Measurements from ENCODE around the gene TSPYL4. TPM values are rescaled to one million over a fixed set of nuclear protein-coding genes. Genes with fewer than 3 reads are reported as not detected.

Gene TSPYL4
- total RNA-seq, 4 donors from 2014 or later: 9.7 to 34.9 (median 25.3) TPM

DNA sequence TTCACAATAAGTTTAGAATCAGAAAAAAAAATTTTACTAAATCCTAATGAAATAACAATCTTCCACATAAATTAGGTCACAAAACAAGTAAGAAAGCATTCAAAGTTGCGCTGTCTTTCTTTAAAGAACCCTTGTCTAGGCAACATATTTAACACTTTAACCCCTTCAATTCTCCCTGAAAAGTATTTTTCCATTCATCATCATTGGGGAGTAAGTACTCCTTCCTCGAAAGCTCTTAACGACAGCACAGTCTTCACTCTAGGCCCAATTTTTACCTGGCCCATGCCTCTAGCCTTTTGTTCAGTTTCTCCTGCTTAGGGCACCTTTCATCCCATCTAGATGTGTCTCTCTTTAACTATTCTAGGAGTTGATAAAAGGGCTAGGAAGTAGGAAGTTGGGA lies 23.2 kb upstream of the TSPYL4 start:
- Histone ChIP-seq H3K4me3 (peak overlapping the region; percentile 21 to 89), H3K4me1 (peaks cover 5 to 11% of the 10 kb centered on the region in 2 donors), H3K36me3 (no peaks in the 10 kb centered on the region), H3K27me3 (no peaks in the 10 kb centered on the region), H3K9me3 (no peaks in the 10 kb centered on the region), H3K27ac (peak overlapping the region; percentile 1 to 99)
- intact Hi-C loops (cut with DNase I; ENCODE audit: low total_unique reads): no loop called here
- DNase-seq: no peak
- TF ChIP-seq, protein P1, sequence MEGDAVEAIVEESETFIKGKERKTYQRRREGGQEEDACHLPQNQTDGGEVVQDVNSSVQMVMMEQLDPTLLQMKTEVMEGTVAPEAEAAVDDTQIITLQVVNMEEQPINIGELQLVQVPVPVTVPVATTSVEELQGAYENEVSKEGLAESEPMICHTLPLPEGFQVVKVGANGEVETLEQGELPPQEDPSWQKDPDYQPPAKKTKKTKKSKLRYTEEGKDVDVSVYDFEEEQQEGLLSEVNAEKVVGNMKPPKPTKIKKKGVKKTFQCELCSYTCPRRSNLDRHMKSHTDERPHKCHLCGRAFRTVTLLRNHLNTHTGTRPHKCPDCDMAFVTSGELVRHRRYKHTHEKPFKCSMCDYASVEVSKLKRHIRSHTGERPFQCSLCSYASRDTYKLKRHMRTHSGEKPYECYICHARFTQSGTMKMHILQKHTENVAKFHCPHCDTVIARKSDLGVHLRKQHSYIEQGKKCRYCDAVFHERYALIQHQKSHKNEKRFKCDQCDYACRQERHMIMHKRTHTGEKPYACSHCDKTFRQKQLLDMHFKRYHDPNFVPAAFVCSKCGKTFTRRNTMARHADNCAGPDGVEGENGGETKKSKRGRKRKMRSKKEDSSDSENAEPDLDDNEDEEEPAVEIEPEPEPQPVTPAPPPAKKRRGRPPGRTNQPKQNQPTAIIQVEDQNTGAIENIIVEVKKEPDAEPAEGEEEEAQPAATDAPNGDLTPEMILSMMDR (IDR thresholded peaks at IDR 0.05): no peak
- TF ChIP-seq POLR2A (IDR thresholded peaks at IDR 0.05): no peak

DNA sequence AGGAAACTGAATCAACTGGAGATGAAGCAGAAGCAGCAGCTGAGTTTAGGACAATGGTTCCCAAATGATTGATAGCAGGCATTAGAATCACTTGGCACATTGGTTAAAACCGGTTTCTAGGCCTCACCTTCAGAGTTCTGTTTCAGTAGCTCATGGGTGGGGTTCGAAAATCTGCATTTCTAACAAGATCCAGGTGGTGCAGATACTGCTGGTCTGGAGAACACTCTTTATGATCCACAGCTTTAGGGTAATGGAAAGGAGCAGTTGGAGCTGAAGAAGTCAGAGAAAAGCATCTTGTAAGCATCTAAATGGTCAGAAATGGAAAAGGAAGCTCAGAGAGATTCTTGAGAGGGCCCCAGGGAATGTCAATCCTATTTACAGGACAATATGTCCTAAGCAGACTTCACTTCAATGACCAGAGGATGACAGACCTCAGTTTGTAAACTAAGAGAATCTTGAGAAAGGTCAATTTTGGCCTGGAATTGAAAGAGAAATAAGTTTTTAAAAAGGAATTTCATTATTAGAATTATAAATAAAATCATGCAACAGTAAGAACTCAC lies 17.4 kb upstream of the TSPYL4 start:
- H3K4me3 ChIP-seq: no peak overlapping the region
- H3K36me3 ChIP-seq: no peaks in the 10 kb centered on the region
- TF ChIP-seq, protein P1 (IDR thresholded peaks at IDR 0.05): no peak
- TF ChIP-seq POLR2A (IDR thresholded peaks at IDR 0.05): no peak
- intact Hi-C loops (cut with DNase I; ENCODE audit: low total_unique reads): no loop called here
- peaks cover 0 to 6% of the 10 kb centered on the region in 2 donors for H3K4me1 ChIP-seq
- no peaks in the 10 kb centered on the region for H3K9me3 ChIP-seq
- no peak overlapping the region for H3K27ac ChIP-seq
- DNase-seq: no peak
- H3K27me3 ChIP-seq: no peaks in the 10 kb centered on the region

DNA sequence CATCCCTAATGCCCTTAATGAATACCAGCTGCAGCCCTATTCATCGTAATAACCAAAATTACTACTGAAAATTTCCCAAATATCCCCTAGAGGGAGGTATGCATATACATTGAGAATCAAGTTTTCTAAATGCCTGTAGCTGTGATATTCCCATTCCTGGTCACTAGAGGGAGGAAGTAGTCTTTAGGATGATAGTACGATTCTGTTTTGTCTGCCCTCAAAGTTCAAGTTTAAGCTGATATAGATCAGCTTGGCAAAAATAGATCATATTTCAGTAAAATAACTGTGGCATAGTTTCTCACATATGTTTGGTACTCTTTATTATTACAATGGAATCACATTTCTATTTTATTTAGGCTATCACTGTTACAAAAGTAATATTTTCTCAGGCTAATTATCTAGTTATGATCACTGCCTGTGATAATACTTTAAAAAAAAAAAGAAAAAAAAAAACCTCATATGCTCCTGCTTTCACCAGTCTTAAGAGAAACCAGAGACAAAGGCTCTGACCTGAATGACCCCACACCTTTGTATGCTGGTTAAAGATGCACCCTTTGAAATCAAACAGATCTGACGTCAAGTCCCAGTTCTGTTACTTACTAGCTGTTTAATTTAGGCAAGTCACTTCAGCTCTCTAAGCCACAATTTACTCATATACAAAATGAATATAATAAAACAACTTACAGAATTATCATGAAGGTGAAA lies 14.9 kb upstream of the TSPYL4 start:
- Histone ChIP-seq H3K9me3 (no peaks in the 10 kb centered on the region), H3K4me1 (no peaks in the 10 kb centered on the region), H3K27ac (no peak overlapping the region), H3K4me3 (no peak overlapping the region), H3K36me3 (no peaks in the 10 kb centered on the region), H3K27me3 (no peaks in the 10 kb centered on the region)
- no peak for DNase-seq
- intact Hi-C loops (cut with DNase I; ENCODE audit: low total_unique reads): no loop called here
- TF ChIP-seq, protein P1 (IDR thresholded peaks at IDR 0.05): peak; percentile 52 to 74 (median 60)
- no peak for TF ChIP-seq POLR2A (IDR thresholded peaks at IDR 0.05)

DNA sequence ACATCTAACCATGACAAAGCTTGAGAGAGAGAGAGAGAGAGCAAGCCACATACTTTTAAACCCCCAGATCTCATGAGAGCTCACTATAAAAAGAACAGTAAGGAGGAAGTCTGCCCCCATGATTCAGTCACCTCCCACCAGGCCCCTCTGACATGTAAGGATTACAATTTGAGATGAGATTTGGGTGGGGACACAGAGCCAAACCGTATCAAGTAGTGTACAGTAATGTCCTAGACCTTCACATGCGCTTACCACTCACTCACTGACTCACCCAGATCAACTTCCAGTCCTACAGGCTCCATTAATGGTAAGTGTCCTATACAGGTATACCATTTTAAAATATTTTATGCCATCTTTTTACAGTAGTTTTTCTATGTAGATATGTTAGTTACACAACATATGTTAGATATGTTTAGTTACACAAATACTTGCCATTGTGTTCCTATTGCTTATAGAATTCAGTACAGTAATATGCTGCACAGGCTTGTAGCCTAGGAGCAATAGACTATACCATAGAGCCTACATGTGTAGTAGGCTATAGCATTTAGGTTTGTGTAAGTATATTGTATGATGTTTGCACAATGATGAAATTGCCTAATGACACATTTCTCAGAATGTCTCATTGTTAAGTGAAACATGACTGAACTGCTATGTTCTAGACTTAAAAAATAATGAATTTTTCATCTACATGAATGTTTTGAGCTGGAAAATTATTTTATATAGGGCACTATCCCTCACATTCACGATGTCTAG lies 14.1 kb upstream of the TSPYL4 start:
- Histone ChIP-seq H3K4me1 (no peaks in the 10 kb centered on the region), H3K36me3 (no peaks in the 10 kb centered on the region), H3K27me3 (no peaks in the 10 kb centered on the region), H3K27ac (no peak overlapping the region), H3K4me3 (no peak overlapping the region), H3K9me3 (no peaks in the 10 kb centered on the region)
- no peak for DNase-seq
- TF ChIP-seq, protein P1 (IDR thresholded peaks at IDR 0.05): no peak
- no peak for TF ChIP-seq POLR2A (IDR thresholded peaks at IDR 0.05)
- intact Hi-C loops (cut with DNase I; ENCODE audit: low total_unique reads): no loop called here

DNA sequence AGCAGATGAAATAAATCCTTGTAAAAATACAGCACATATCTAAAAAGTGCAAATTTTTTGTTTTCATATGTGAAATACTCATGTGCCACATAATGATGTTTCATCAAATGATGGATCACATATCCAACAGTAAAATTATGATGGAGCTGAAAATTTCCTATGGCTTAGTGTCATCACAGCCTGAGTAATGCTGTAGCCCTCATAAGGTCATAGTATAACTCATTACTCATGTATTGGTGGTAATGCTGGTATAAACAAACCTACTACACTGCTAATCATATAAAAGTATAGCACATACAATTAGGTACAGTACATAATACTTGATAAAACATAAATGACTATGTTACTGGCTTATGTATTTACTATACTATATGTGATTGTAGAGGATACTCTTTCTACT lies 12.9 kb upstream of the TSPYL4 start:
- DNase-seq: no peak
- TF ChIP-seq POLR2A (IDR thresholded peaks at IDR 0.05): no peak

More for the DNA sequence above, 12.9 kb upstream of the TSPYL4 start:
- Histone ChIP-seq H3K4me1 (no peaks in the 10 kb centered on the region), H3K4me3 (no peak overlapping the region), H3K36me3 (no peaks in the 10 kb centered on the region), H3K27me3 (no peaks in the 10 kb centered on the region), H3K9me3 (no peaks in the 10 kb centered on the region), H3K27ac (no peak overlapping the region)
- intact Hi-C loops (cut with DNase I; ENCODE audit: low total_unique reads): no loop called here
